ENCODE data around the gene ZCCHC13. TPM values are rescaled to one million over a fixed set of nuclear protein-coding genes. Genes with fewer than 3 reads are reported as not detected.

Gene ZCCHC13
- total and polyA plus RNA-seq, 12 donors, result not detected

DNA sequence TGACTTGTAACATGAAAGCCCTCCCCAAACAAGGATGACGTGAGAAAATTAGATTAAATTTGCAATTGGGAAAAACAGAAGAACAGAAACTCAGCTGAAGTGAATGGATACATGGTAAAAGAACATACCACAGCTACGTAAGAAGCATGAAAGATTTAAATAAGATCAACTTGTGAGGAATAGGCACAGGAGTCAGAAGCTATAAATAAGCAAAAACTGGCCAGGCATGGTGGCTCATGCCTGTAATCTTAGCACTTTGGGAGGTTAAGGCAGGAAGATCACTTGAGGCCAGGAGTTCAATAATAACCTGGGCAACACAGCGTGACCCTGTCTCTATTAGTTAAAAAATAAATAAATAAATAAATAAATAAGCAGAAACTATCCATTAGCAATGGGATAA is 33.6 kb upstream of the ZCCHC13 start:
- no peak overlapping the region for H3K4me3 ChIP-seq
- H3K36me3 ChIP-seq (replicated peaks in 1 of 2), result peaks cover 0 to 16% of the 10 kb centered on the region in 2 donors
- TF ChIP-seq POLR2A (IDR thresholded peaks at IDR 0.05), result no peak
- TF ChIP-seq, protein P1, sequence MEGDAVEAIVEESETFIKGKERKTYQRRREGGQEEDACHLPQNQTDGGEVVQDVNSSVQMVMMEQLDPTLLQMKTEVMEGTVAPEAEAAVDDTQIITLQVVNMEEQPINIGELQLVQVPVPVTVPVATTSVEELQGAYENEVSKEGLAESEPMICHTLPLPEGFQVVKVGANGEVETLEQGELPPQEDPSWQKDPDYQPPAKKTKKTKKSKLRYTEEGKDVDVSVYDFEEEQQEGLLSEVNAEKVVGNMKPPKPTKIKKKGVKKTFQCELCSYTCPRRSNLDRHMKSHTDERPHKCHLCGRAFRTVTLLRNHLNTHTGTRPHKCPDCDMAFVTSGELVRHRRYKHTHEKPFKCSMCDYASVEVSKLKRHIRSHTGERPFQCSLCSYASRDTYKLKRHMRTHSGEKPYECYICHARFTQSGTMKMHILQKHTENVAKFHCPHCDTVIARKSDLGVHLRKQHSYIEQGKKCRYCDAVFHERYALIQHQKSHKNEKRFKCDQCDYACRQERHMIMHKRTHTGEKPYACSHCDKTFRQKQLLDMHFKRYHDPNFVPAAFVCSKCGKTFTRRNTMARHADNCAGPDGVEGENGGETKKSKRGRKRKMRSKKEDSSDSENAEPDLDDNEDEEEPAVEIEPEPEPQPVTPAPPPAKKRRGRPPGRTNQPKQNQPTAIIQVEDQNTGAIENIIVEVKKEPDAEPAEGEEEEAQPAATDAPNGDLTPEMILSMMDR (IDR thresholded peaks at IDR 0.05), result no peak
- intact Hi-C loops (cut with DNase I), result no loop called here
- H3K9me3 ChIP-seq (replicated peaks in 1 of 3), result no peaks in the 10 kb centered on the region
- no peaks in the 10 kb centered on the region for H3K4me1 ChIP-seq (replicated peaks in 1 of 2)
- peaks cover 10% of the 10 kb centered on the region for H3K27me3 ChIP-seq
- H3K27ac ChIP-seq, result no peak overlapping the region
- no peak for DNase-seq
- WGBS, 4 donors, result 73 to 93% (median 86%) methylated on average over 3 of the region's 3 CpGs

DNA sequence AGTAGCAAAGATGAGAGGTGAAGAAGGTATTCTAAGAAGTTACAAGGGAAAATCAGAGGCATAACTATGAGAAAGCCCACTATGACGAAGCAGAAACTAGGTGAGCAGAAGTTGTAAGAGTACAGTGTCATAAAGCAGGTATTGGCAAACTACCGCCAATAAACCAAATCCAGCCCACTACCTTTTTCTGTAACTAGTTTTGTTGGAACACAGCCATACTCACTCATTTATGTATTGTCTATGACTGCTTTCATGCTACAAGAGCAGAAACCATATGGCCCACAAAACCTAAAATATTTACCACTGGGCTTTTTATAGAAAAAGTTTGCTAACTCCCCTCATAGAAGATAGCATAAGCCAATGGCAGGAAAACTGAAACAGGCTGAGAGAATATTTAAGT is 31.8 kb upstream of the ZCCHC13 start:
- H3K36me3 ChIP-seq (replicated peaks in 1 of 2), result peaks cover 0 to 32% of the 10 kb centered on the region in 2 donors
- intact Hi-C loops (cut with DNase I), result no loop called here
- 85 to 96% (median 92%) methylated on average over 2 of the region's 2 CpGs for WGBS, 4 donors

DNA sequence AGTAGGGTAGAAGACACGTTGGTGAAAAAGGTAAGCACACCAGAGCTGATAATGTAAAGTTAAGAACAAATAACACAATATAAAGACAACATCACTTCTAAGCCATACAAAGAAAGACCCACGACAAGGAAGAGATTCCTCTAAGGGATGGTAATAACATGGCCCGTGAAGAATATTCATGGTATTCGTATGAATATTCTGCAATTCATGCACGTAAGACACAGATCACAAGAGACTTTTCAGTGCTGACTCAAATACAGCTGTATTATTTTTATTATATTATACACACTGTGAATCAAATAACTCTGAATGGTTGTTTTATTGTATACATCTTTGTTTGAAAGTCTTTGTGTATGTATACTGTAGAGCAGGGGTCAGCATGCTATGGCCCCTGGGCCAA is 29.5 kb upstream of the ZCCHC13 start:
- Histone ChIP-seq H3K36me3 (replicated peaks in 1 of 2) (peaks cover 0 to 50% of the 10 kb centered on the region in 2 donors), H3K4me1 (replicated peaks in 1 of 2) (no peaks in the 10 kb centered on the region), H3K9me3 (replicated peaks in 1 of 3) (no peaks in the 10 kb centered on the region), H3K27me3 (peaks cover 14% of the 10 kb centered on the region), H3K4me3 (no peak overlapping the region), H3K27ac (no peak overlapping the region)
- TF ChIP-seq, protein P1 (IDR thresholded peaks at IDR 0.05), result no peak
- no peak for TF ChIP-seq POLR2A (IDR thresholded peaks at IDR 0.05)
- 73 to 93% (median 82%) methylated on average over 5 of the region's 5 CpGs for WGBS, 4 donors
- intact Hi-C loops (cut with DNase I), result no loop called here
- no peak for DNase-seq

More for the DNA sequence above, 31.8 kb upstream of the ZCCHC13 start:
- Histone ChIP-seq H3K4me1 (replicated peaks in 1 of 2) (no peaks in the 10 kb centered on the region), H3K9me3 (replicated peaks in 1 of 3) (no peaks in the 10 kb centered on the region), H3K4me3 (no peak overlapping the region), H3K27me3 (peaks cover 14% of the 10 kb centered on the region), H3K27ac (no peak overlapping the region)
- no peak for DNase-seq
- no peak for TF ChIP-seq POLR2A (IDR thresholded peaks at IDR 0.05)
- TF ChIP-seq, protein P1 (IDR thresholded peaks at IDR 0.05), result no peak

GRCh38 chrX:74277320-74277719 is 26.7 kb upstream of the ZCCHC13 start:
- no peak overlapping the region for H3K4me3 ChIP-seq
- TF ChIP-seq, protein P1 (IDR thresholded peaks at IDR 0.05), result no peak
- no peak for TF ChIP-seq POLR2A (IDR thresholded peaks at IDR 0.05)
- intact Hi-C loops (cut with DNase I), result no loop called here
- no peak overlapping the region for H3K27ac ChIP-seq
- H3K27me3 ChIP-seq, result peaks cover 4% of the 10 kb centered on the region
- peaks cover 0 to 68% of the 10 kb centered on the region in 2 donors for H3K36me3 ChIP-seq (replicated peaks in 1 of 2)
- no peaks in the 10 kb centered on the region for H3K4me1 ChIP-seq (replicated peaks in 1 of 2)
- no peaks in the 10 kb centered on the region for H3K9me3 ChIP-seq (replicated peaks in 1 of 3)
- WGBS, 4 donors, result 76 to 89% (median 83%) methylated on average over 3 of the region's 3 CpGs
- DNase-seq, result no peak

Measured in adrenal gland (tissue), 12 donors.